ENCODE measurements around the gene CIRBP.
A peak's percentile ranks its signal among the peaks of the same experiment; 100 is the strongest.

CIRBP gene

DNA sequence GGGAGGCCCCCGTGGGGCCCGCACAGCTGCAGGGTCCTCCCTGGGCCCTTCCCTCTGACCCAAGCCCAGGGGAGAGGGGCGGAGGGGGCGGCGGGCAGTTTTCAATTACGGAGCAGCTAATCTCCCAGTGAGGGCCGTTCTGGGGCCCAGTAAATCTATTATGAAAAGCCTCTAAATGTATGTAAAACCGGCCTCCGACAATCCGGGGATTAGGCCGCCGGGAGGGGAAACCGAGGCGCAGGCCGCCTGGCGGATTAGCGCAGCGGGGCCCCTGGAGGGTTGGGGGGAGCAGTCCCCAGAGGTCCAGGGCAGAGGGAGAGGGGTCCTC is 41.7 kb downstream of the CIRBP start:
- POLR2A ChIA-PET = no interaction called here
- no peak for DNase-seq (ENCODE audit: low read depth, low spot score)
- TF ChIP-seq, protein P1, sequence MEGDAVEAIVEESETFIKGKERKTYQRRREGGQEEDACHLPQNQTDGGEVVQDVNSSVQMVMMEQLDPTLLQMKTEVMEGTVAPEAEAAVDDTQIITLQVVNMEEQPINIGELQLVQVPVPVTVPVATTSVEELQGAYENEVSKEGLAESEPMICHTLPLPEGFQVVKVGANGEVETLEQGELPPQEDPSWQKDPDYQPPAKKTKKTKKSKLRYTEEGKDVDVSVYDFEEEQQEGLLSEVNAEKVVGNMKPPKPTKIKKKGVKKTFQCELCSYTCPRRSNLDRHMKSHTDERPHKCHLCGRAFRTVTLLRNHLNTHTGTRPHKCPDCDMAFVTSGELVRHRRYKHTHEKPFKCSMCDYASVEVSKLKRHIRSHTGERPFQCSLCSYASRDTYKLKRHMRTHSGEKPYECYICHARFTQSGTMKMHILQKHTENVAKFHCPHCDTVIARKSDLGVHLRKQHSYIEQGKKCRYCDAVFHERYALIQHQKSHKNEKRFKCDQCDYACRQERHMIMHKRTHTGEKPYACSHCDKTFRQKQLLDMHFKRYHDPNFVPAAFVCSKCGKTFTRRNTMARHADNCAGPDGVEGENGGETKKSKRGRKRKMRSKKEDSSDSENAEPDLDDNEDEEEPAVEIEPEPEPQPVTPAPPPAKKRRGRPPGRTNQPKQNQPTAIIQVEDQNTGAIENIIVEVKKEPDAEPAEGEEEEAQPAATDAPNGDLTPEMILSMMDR (IDR thresholded peaks at IDR 0.05; ENCODE audit: insufficient read depth, low read length, missing control alignments) = no peak
- CTCF ChIA-PET = no interaction called here
- H3K4me3 ChIP-seq (ENCODE audit: low read depth, low read length) = no peak overlapping the region

DNA sequence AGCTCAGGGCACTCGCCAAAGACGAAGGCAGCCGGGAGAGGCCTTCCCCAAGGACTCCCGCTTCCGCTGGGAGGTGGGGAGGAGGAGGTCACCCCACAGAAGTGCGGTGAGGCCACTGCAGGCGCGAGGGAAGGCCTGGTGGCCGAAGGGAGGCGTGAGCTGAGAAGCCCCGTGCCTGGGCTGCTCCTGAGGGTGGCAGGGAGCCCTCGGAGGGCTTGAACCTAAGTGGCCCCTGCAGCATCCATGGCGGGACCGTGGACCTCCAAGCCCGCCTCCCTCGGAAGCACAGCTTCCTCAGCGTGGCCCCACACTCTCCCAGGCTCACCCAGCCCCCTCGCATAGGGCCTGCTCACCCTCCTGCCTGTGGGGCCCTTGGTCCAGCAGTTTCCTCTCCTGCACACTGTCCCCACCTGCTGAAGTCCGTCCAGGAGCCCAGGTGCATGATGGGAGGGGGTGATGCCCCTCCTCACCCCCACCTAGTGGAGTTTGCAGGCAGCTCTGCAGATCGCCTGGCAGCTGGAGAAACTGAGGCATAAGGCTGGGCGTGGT is 42.5 kb downstream of the CIRBP start:
- CTCF ChIA-PET = interaction anchor here (1.6 kb wide), 1 partner anchor 32 kb away, joined by 6 read pairs; no protein-coding TSS in a partner anchor
- TF ChIP-seq, protein P1 (IDR thresholded peaks at IDR 0.05; ENCODE audit: insufficient read depth, low read length, missing control alignments) = no peak
- no peak overlapping the region for H3K4me3 ChIP-seq (ENCODE audit: low read depth, low read length)
- DNase-seq (ENCODE audit: low read depth, low spot score) = no peak
- POLR2A ChIA-PET = no interaction called here

DNA sequence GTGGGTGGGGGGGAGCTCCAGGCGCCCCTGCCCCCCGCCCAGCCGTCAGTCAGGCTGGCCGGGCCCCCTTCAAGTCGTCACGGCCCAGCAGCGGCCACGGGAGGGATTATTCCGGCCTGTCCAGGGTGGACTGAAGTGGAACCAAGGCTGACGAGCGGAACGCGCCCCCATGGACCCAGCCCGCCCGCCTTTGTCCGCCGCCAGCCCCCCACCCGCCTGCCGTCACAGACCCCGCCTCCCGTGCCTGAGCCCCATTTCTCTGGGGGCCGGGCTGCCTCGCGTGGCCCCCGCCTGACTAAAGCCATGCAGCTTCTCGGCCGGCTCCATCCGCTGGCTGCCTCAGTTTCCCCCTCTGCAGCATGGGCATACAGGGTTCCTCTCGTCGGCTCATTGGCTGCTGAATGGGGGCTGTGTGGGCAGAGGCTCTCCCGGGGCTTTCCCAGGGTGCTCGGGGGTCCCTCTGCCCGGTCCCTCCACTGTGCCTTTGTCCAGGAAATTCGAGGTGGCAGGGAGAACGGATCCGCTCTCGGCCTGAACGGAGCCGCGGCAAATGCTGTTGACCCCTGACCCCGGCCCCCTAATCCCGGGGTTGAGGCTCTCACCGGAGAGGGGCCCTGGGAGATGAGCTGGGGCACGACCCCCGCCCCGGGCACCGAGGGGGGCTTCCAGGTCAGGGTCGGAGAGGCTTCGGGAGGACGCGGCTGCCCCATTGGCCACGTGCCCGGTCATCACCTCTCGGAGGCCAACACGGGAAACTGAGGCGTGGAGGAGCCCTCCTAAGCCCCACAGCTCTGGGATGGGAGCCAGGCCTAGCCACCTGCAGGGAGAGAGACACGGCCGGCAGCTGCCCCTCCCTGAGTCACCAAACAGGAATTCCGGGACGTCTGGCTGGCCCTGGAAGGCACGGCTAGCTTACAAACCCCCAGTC is 43.9 kb downstream of the CIRBP start:
- ChIA-PET CTCF (interaction anchor here (0.7 to 1.6 kb wide), 5 partner anchors 14 to 160 kb away, joined by 3 to 6 read pairs (median 3); no protein-coding TSS in a partner anchor), POLR2A (interaction anchor here (1.0 kb wide), 1 partner anchor 42 kb away, joined by 3 read pairs; a partner anchor contains a TSS)
- no peak overlapping the region for H3K4me3 ChIP-seq (ENCODE audit: low read depth, low read length)
- no peak for DNase-seq (ENCODE audit: low read depth, low spot score)
- TF ChIP-seq, protein P1 (IDR thresholded peaks at IDR 0.05; ENCODE audit: insufficient read depth, low read length, missing control alignments) = no peak

DNA sequence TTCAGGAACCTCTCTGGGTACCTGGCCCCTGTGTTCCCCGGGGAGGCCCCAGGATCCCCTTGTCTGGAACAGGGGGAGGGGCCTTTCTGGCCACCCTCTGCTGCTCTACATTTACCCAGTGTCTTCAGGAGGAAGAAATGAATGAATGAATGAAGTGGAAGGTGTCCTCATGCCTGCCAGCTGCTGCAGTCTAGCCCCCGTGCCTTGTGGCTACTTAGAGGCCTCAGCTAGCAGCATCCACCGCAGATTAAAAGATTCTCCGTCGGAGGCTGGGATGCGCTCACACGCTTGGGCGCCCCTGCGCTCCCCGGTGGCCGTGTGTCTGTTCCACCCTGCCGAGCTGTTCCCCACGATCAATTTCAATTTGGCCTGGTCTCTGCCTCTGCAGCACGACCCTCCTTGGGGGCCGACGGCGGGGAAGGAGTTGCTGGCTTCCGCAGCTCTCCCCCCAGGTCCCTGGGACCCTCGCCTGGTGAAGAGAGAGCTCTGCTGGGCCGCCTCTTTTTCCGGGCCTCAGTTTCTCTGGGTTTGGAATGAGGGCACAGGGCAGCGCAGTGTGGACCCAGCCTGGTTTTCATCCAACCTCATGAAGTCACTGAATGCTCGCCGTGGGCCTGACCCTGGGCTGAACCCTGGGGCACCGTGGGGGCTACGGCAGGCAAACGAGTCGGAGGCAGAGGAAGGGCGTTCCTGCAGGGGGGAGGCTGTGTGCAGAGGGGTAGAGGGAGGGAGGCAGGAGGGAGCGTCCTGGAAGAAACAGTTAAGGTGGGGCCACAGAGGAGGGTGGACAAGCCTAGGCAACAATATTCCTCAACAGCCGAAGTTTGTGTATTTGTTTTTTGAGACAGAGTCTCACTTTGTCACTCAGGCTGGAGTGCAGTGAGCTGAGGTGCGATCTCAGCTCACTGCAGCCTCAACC is 44.8 kb downstream of the CIRBP start:
- CTCF ChIA-PET = interaction anchor here (0.9 to 2.7 kb wide), 7 partner anchors 11 to 69 kb away, joined by 3 to 12 read pairs (median 4); no protein-coding TSS in a partner anchor
- POLR2A ChIA-PET = interaction anchor here (1.0 kb wide), 1 partner anchor 41 kb away, joined by 3 read pairs; a partner anchor contains a TSS
- TF ChIP-seq, protein P1 (IDR thresholded peaks at IDR 0.05; ENCODE audit: insufficient read depth, low read length, missing control alignments) = no peak
- H3K4me3 ChIP-seq (ENCODE audit: low read depth, low read length) = no peak overlapping the region
- no peak for DNase-seq (ENCODE audit: low read depth, low spot score)

DNA sequence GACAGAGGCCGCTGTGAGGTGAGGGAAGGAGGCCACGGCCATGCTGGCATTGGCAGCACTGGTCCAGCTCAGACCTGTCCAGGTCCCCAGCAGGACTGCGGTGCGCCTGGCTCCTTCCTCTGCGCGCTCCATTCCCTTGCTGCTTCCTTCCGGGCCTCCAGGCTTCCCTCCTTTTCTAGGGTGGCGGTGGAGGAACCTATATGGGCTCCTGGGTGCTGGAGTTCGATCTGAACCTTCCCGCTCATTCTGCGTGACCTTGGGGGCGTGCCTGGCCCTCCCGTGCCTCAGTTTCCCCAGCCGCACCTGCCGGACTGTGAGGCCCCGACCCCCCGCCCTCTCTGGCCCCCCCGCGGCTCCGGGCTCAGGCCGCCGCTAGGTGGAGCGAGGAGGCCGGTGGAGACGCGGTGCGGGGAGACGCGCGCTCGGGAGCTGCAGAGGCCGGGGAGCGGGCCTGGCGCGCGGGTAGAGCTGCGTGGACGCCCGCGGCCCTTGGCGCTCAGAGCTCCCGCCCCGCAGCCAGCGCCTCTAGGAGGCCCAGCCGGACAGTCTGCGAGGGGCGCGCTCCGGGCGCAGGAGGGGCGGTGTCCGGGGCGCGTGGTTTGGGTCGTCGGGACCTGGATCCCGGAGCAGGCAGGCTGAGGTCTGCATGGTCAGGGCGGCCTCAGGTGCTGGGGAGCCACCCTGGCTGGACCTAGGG is 46.5 kb downstream of the CIRBP start:
- H3K4me3 ChIP-seq (ENCODE audit: low read depth, low read length) = peak overlapping the region; percentile 20; the same call in 1 of the 2 replicates
- ChIA-PET CTCF (interaction anchor here (0.6 to 3.2 kb wide), 18 partner anchors 9 to 135 kb away, joined by 3 to 18 read pairs (median 5); a partner anchor contains a TSS), POLR2A (no interaction called here)
- DNase-seq (ENCODE audit: low read depth, low spot score) = no peak
- TF ChIP-seq, protein P1 (IDR thresholded peaks at IDR 0.05; ENCODE audit: insufficient read depth, low read length, missing control alignments) = peak; percentile 77
